T-helper 17 cell (primary cell): Measurements from ENCODE around the gene KRTAP10-9. TPM values are rescaled to one million over a fixed set of nuclear protein-coding genes. Genes with fewer than 3 reads are reported as not detected.
"Not testable (repeated sequence)": the region's sequence is repeated elsewhere in the genome, so short reads cannot be mapped to it uniquely, and the experiment has no call there.

ENCODE experiments used
- ATAC-seq: fragments of 150-1000 bp; cut with Tn5 transposase; 2 replicates; pipeline ENCODE4 v1.10.0; 2021; ENCODE audit warnings: mild to moderate bottlenecking, moderate library complexity
- DNase-seq, 3 donors: peaks; one replicate each; pipeline versions ENCODE4 v3.0.0 to v3.0.0-alpha.2; 2020 to 2021
- H3K9me3 ChIP-seq: one replicate; pipeline ENCODE4 v1.7.0; 2013; ENCODE audit warnings: low read length, mild to moderate bottlenecking; ENCODE audit not compliant: control insufficient read depth, poor library complexity, severe bottlenecking
- H3K27ac Mint-ChIP-seq: one replicate; pipeline ENCODE4 v1.8.0; 2022; ENCODE audit warnings: mild to moderate bottlenecking, moderate library complexity, mixed read lengths
- H3K27me3 Mint-ChIP-seq: one replicate; pipeline ENCODE4 v1.8.0; 2022; ENCODE audit warnings: mixed read lengths
- H3K36me3 Mint-ChIP-seq: one replicate; pipeline ENCODE4 v1.8.0; 2022; ENCODE audit warnings: low read depth, mixed read lengths
- H3K4me1 Mint-ChIP-seq: one replicate; pipeline ENCODE4 v1.8.0; 2022; ENCODE audit warnings: mild to moderate bottlenecking, mixed read lengths
- H3K4me3 Mint-ChIP-seq: one replicate; pipeline ENCODE4 v1.8.0; 2022; ENCODE audit warnings: mild to moderate bottlenecking, moderate library complexity, mixed read lengths
- total RNA-seq, 4 donors: library from RNA in 2 of 4; stranded (reverse) in 2 of 4; gene quantifications; one replicate each; pipeline ENCODE4 v1.2.3 and lab custom pipeline; 2022 to 2026

Gene KRTAP10-9
- total RNA-seq, 2 donors from 2014 or later: not detected

GRCh38 chr21:44601091-44601490 is 25.8 kb upstream of the KRTAP10-9 start:
- H3K4me1 Mint-ChIP-seq, H3K36me3 Mint-ChIP-seq, DNase-seq, H3K4me3 Mint-ChIP-seq, H3K27ac Mint-ChIP-seq, ATAC-seq, H3K9me3 ChIP-seq: not testable (repeated sequence)
- peaks cover 12% of the 10 kb centered on the region for H3K27me3 Mint-ChIP-seq

- no peak overlapping the region for H3K4me3 Mint-ChIP-seq
- peaks cover 2% of the 10 kb centered on the region for H3K9me3 ChIP-seq
- peaks cover 12% of the 10 kb centered on the region for H3K27me3 Mint-ChIP-seq
- DNase-seq (no peak), ATAC-seq (no peak)
- H3K4me1 Mint-ChIP-seq: peaks cover 7% of the 10 kb centered on the region
- H3K27ac Mint-ChIP-seq: no peak overlapping the region
- peaks cover 4% of the 10 kb centered on the region for H3K36me3 Mint-ChIP-seq
Measured at GRCh38 chr21:44601596-44602462, 25.1 kb upstream of the KRTAP10-9 start.

DNA sequence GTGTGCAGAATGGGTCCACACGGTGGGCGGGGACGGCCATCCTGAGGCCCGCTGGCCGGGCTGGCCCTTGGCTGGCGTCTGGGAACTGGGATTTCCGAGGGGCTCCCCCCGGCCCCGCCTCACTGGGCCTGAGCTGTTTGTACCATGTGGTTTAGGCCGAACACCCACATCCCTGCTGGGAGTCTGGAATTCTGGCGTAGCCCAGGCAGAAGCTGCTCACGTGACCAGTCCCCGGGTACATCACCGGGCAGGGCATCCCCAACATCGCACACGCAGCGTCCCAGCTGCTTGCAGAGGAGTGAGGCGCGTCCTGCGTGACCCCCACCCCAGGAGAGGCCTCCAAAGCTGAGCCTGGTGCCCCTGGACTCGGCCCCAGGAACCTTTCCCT is 24.4 kb upstream of the KRTAP10-9 start:
- ATAC-seq (no peak), DNase-seq (no peak)
- Mint-ChIP-seq H3K4me1 (peaks cover 7% of the 10 kb centered on the region), H3K4me3 (no peak overlapping the region), H3K36me3 (peaks cover 4% of the 10 kb centered on the region), H3K27me3 (peaks cover 12% of the 10 kb centered on the region), H3K27ac (no peak overlapping the region)
- peaks cover 2% of the 10 kb centered on the region for H3K9me3 ChIP-seq

DNA sequence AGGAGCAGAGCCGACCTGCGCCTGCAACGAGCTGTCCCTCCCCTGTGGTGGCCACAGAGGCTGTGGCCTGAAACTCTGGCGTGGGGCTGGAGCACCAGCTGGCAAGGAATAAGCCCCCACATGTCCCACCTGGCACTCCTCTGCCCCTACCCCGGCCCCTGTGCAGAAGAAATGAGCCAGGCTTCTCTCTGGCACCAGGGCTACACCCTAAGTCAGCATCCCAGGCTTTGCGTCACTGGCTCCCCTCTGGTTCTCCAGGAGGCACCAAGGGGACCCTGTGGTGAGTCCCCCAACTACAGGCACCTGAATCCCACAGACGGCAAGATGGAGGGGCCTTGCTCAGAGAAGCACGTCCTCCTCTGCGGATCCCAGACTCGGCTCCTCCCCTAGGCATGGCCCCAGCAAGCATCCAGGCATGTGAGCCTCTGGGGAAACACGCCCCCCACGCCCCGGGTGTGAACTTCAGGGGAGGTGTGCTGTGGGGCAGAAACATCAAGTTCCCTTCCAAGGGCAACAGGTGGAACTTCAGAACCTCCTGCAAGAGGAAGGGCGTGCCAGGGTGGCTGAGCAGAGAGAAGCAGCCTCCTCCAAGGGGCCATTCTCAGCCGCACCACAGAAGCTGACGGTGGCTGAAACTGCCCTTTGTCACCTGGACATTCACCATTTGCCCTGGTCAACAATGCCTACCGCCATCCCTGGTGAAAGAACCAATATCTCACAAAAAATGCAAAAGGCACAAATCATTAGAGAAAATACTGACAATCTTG is 23.6 kb upstream of the KRTAP10-9 start:
- DNase-seq (no peak), ATAC-seq (no peak)
- H3K9me3 ChIP-seq: peaks cover 2% of the 10 kb centered on the region
- Mint-ChIP-seq H3K27ac (no peak overlapping the region), H3K4me1 (peaks cover 7% of the 10 kb centered on the region), H3K4me3 (no peak overlapping the region), H3K27me3 (peaks cover 12% of the 10 kb centered on the region), H3K36me3 (peaks cover 4% of the 10 kb centered on the region)

DNA sequence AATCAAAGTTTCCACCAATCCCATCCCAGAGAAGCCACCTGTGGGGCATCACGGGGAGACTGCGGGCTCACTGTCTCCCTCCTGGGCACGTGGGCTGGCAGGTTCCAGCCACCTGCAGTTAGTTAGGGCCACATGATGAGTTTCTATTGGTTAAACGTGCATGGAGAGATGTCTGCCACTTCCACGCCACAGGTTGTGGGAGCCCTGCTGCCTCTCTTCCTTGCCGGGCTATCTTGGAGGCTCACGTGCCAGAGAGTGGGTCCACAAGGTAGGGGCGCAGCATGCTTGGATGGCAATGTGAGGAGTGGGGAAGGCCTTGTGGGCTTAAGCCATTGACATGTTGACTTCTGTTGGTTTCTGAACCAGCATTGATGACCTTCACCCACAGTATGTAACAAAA is 23.0 kb upstream of the KRTAP10-9 start:
- Mint-ChIP-seq H3K27me3 (peaks cover 12% of the 10 kb centered on the region), H3K4me3 (no peak overlapping the region), H3K36me3 (peaks cover 4% of the 10 kb centered on the region), H3K27ac (no peak overlapping the region), H3K4me1 (peaks cover 7% of the 10 kb centered on the region)
- peaks cover 2% of the 10 kb centered on the region for H3K9me3 ChIP-seq
- DNase-seq: no peak
- ATAC-seq: no peak

- no peak for DNase-seq
- Mint-ChIP-seq H3K27ac (no peak overlapping the region), H3K27me3 (peaks cover 6% of the 10 kb centered on the region), H3K36me3 (peaks cover 3% of the 10 kb centered on the region), H3K4me3 (no peak overlapping the region), H3K4me1 (peaks cover 4% of the 10 kb centered on the region)
- H3K9me3 ChIP-seq: peaks cover 2% of the 10 kb centered on the region
- ATAC-seq: no peak
Measured at GRCh38 chr21:44606495-44606894, 20.4 kb upstream of the KRTAP10-9 start.

- no peak overlapping the region for H3K27ac Mint-ChIP-seq
- peaks cover 2% of the 10 kb centered on the region for H3K9me3 ChIP-seq
- H3K4me3 Mint-ChIP-seq: no peak overlapping the region
- DNase-seq (no peak), ATAC-seq (no peak)
- no peaks in the 10 kb centered on the region for H3K27me3 Mint-ChIP-seq
- H3K4me1 Mint-ChIP-seq: peaks cover 4% of the 10 kb centered on the region
- peaks cover 2% of the 10 kb centered on the region for H3K36me3 Mint-ChIP-seq
Measured at GRCh38 chr21:44609193-44609592, 17.7 kb upstream of the KRTAP10-9 start.

- not testable (repeated sequence) for ATAC-seq
Measured at GRCh38 chr21:44610157-44610843, 16.6 kb upstream of the KRTAP10-9 start.

GRCh38 chr21:44611551-44611950 is 15.3 kb upstream of the KRTAP10-9 start:
- no peak overlapping the region for H3K27ac Mint-ChIP-seq
- no peak for ATAC-seq
- H3K27me3 Mint-ChIP-seq: no peaks in the 10 kb centered on the region
- peaks cover 10% of the 10 kb centered on the region for H3K4me1 Mint-ChIP-seq
- H3K9me3 ChIP-seq: no peaks in the 10 kb centered on the region
- peaks cover 1% of the 10 kb centered on the region for H3K36me3 Mint-ChIP-seq
- DNase-seq: no peak
- no peak overlapping the region for H3K4me3 Mint-ChIP-seq

More at GRCh38 chr21:44610157-44610843, 16.6 kb upstream of the KRTAP10-9 start:
- H3K36me3 Mint-ChIP-seq, H3K4me3 Mint-ChIP-seq, H3K27ac Mint-ChIP-seq, DNase-seq, H3K9me3 ChIP-seq, H3K4me1 Mint-ChIP-seq, H3K27me3 Mint-ChIP-seq: not testable (repeated sequence)

DNA sequence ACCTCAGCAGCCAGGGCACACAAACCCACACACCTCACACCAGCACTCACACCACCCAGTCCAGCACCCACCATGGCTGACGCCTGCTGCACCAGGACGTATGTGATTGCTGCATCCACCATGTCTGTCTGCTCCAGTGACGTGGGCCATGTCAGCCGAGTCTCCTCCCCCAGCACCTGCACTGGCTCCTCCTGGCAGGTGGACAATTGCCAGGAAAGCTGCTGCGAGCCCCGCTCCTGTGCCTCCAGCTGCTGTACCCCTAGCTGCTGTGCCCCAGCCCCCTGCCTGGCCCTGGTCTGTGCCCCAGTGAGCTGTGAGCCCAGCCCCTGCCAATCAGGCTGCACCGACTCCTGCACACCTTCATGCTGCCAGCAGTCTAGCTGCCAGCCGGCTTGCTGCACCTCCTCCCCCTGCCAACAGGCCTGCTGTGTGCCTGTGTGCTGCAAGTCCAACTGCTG is 14.8 kb upstream of the KRTAP10-9 start, which contains the start of gene KRTAP10-8:
Gene KRTAP10-8 (plus strand): TSS at position 51 of the 458 bp plus-strand sequence. CDS start 22 bp downstream, at position 73.
- ATAC-seq: no peak
- H3K4me1 Mint-ChIP-seq: peaks cover 11% of the 10 kb centered on the region
- H3K9me3 ChIP-seq: no peaks in the 10 kb centered on the region
- DNase-seq: no peak
- no peaks in the 10 kb centered on the region for H3K36me3 Mint-ChIP-seq
- no peaks in the 10 kb centered on the region for H3K27me3 Mint-ChIP-seq
- no peak within 1 kb of the TSS for H3K27ac Mint-ChIP-seq
- H3K4me3 Mint-ChIP-seq: no peak within 1 kb of the TSS

DNA sequence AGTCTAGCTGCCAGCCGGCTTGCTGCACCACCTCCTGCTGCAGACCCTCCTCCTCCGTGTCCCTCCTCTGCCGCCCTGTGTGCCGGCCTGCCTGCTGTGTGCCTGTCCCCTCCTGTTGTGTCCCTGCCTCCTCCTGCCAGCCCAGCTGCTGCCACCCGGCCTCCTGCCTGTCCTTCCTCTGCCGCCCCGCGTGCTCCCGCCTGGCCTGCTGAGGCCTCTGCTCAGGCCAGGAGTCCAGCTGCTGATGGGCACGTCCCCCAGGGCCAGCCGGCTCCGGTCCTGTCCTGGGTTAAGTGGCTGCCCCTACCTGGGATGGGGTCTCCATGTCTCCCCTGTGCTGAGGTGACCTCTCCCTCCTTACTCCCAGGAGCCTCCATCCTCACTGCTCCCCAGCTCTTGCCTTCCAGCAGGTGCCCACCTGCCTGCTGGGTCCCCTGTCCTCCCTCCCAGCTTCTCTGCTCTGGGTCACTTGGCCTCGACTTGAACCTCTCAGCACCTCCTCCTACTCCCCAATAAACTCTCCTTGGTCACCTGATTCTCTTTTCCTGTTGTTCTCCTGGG is 14.1 kb upstream of the KRTAP10-9 start:
- ATAC-seq (no peak), DNase-seq (no peak)
- H3K4me1 Mint-ChIP-seq: peaks cover 13% of the 10 kb centered on the region
- no peak overlapping the region for H3K27ac Mint-ChIP-seq
- no peaks in the 10 kb centered on the region for H3K9me3 ChIP-seq
- H3K4me3 Mint-ChIP-seq: no peak overlapping the region
- H3K36me3 Mint-ChIP-seq: no peaks in the 10 kb centered on the region
- no peaks in the 10 kb centered on the region for H3K27me3 Mint-ChIP-seq

DNA sequence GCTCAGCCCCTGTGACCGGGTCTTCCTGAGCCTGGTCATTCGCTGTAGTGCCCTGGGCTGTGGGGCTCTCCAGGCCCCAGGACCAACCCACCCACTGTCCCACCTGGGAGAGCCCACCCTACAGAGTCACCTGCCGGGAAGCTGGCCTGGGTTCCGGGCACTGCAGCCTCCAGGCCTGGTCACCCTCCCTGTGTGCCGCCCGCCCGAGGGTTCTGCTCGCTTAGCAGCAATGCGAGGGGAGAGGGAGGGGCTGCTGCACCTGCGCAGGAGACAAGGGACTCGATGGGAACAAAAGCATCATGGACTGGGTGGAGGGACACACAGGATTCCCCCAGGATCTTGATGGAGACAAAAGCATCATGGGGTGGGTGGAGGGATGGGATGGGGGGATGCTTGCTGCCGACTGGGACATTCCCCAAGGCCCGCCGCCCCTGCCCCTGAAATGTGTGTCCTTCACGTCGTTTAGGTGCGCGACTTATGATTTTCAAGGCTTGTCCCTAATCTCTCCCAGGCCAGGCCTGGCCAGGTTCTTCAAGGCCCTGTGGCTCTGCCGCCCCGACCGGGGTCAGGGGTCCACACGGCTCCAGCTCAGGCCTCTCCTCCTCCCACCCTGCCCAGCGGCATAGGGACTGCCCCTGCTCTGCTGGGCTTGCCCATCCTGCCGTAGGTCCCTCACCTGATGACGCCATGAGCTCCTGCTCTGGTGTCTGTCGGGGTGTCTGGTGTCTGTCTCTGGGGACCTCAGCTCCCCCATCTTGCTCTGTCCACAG is 13.3 kb upstream of the KRTAP10-9 start:
- no peak for ATAC-seq
- H3K27ac Mint-ChIP-seq: no peak overlapping the region
- DNase-seq: no peak
- no peaks in the 10 kb centered on the region for H3K9me3 ChIP-seq
- peaks cover 17% of the 10 kb centered on the region for H3K4me1 Mint-ChIP-seq
- no peaks in the 10 kb centered on the region for H3K36me3 Mint-ChIP-seq
- H3K27me3 Mint-ChIP-seq: no peaks in the 10 kb centered on the region
- H3K4me3 Mint-ChIP-seq: no peak overlapping the region
